Peyer's patch (tissue), 4 donors: ENCODE data around the gene KCNG1. TPM values are rescaled to one million over a fixed set of nuclear protein-coding genes. Genes with fewer than 3 reads are reported as not detected.

Source experiments
- DNase-seq, 3 donors: peaks; one replicate each; pipeline ENCODE4 v3.0.0-alpha.2; 2017 to 2019
- H3K27ac ChIP-seq, 4 donors: fragments of 200-600 bp; sonication (generic); one replicate each; pipeline ENCODE4 v1.5.1; 2016 to 2019
- H3K27me3 ChIP-seq, 2 donors: fragments of 200-600 bp; sonication (generic); one replicate each; pipeline ENCODE4 v1.5.1; 2019
- H3K36me3 ChIP-seq, 3 donors: fragments of 200-600 bp; sonication (generic); one replicate each; pipeline ENCODE4 v1.5.1; 2016 to 2019
- H3K4me1 ChIP-seq, 4 donors: fragments of 200-600 bp; sonication (generic); one replicate each; pipeline ENCODE4 v1.5.1; 2016 to 2019
- H3K4me3 ChIP-seq, 4 donors: fragments of 200-600 bp; sonication (generic); 1 replicate in 3 of 4; 2 replicates in 1 of 4; pipeline ENCODE4 v1.5.1; 2016 to 2019; ENCODE audit warnings: mild to moderate bottlenecking in 1 of 4
- H3K9me3 ChIP-seq, 4 donors: fragments of 200-600 bp; sonication (generic); one replicate each; pipeline ENCODE4 v1.5.1; 2016 to 2019; ENCODE audit warnings: mild to moderate bottlenecking in 1 of 4
- POLR2A ChIP-seq, 2 donors: fragments of 450-650 bp; IDR thresholded peaks; one replicate each; pipeline ENCODE4 v1.5.1; 2017; ENCODE audit warnings: antibody characterized with exemption in 2 of 2, mild to moderate bottlenecking in 2 of 2, moderate library complexity in 2 of 2
- total RNA-seq, 4 donors: library from RNA; depleted of rRNA; stranded (reverse); fragments of >200 nt; gene quantifications; one replicate each; pipeline ENCODE4 v1.1.0, GENCODE V29; 2016
- TF ChIP-seq, protein P1 (sequence below), 6 experiments: fragments of 450-650 bp in 4 of 6; fragments of 200-600 bp in 2 of 6; sonication (generic) in 1 of 6; IDR thresholded peaks; one replicate each; pipeline ENCODE4 v1.5.1; 2017 to 2019; ENCODE audit warnings: antibody characterized with exemption in 6 of 6, mild to moderate bottlenecking in 3 of 6, moderate library complexity in 1 of 6

Gene KCNG1
- total RNA-seq, 4 donors from 2014 or later: 3.7 to 33.9 (median 17.7) TPM; not detected in 1

GRCh38 chr20:50957276-50957675 is 65.6 kb downstream of the KCNG1 start:
- peak overlapping the region in 1 of 4 donors; percentile 84 for H3K27ac ChIP-seq
- no peaks in the 10 kb centered on the region for H3K9me3 ChIP-seq
- H3K27me3 ChIP-seq: no peaks in the 10 kb centered on the region
- no peak for TF ChIP-seq POLR2A (IDR thresholded peaks at IDR 0.05)
- TF ChIP-seq, protein P1, sequence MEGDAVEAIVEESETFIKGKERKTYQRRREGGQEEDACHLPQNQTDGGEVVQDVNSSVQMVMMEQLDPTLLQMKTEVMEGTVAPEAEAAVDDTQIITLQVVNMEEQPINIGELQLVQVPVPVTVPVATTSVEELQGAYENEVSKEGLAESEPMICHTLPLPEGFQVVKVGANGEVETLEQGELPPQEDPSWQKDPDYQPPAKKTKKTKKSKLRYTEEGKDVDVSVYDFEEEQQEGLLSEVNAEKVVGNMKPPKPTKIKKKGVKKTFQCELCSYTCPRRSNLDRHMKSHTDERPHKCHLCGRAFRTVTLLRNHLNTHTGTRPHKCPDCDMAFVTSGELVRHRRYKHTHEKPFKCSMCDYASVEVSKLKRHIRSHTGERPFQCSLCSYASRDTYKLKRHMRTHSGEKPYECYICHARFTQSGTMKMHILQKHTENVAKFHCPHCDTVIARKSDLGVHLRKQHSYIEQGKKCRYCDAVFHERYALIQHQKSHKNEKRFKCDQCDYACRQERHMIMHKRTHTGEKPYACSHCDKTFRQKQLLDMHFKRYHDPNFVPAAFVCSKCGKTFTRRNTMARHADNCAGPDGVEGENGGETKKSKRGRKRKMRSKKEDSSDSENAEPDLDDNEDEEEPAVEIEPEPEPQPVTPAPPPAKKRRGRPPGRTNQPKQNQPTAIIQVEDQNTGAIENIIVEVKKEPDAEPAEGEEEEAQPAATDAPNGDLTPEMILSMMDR (IDR thresholded peaks at IDR 0.05): no peak
- H3K4me1 ChIP-seq: peaks cover 0 to 36% (median 15%) of the 10 kb centered on the region in 4 donors
- peaks cover 0 to 24% (median 0%) of the 10 kb centered on the region in 3 donors for H3K36me3 ChIP-seq
- DNase-seq: no peak
- peak overlapping the region; percentile 80 to 98 (median 94) for H3K4me3 ChIP-seq

GRCh38 chr20:50953821-50954220 is 69.1 kb downstream of the KCNG1 start:
- Histone ChIP-seq H3K4me1 (peaks cover 0 to 16% (median 6%) of the 10 kb centered on the region in 4 donors), H3K27me3 (no peaks in the 10 kb centered on the region), H3K4me3 (no peak overlapping the region), H3K9me3 (no peaks in the 10 kb centered on the region), H3K36me3 (peaks cover 0 to 49% (median 0%) of the 10 kb centered on the region in 3 donors), H3K27ac (no peak overlapping the region)
- no peak for DNase-seq
- TF ChIP-seq POLR2A (IDR thresholded peaks at IDR 0.05): no peak
- TF ChIP-seq, protein P1 (IDR thresholded peaks at IDR 0.05): no peak

Other genes starting within 250 kb of the KCNG1 start
- gene BCAS4, start 228.0 kb downstream of the KCNG1 start, total RNA-seq: 10 to 100 TPM in 1 of 4 donors, 1 to 10 TPM in 1, under 1 TPM in 2; 0.66 to 91.6 (median 1.9) TPM
- gene ADNP, start 91.7 kb downstream of the KCNG1 start, total RNA-seq: 10 to 100 TPM; 51.8 to 64.3 (median 58.2) TPM
- gene DPM1, start 64.6 kb downstream of the KCNG1 start, total RNA-seq: 10 to 100 TPM; 19.5 to 82.5 (median 24.8) TPM
- 1 to 10 TPM; 3.3 to 4.6 (median 3.7) TPM for gene MOCS3, start 64.3 kb downstream of the KCNG1 start, total RNA-seq